B cell (primary cell): Measurements from ENCODE around the gene CYP3A4. TPM values are rescaled to one million over a fixed set of nuclear protein-coding genes. Genes with fewer than 3 reads are reported as not detected.

ENCODE experiments used
- ATAC-seq: fragments of 200-7000 bp; cut with Tn5 transposase; one replicate; pipeline ENCODE4 v1.10.0; 2021; ENCODE audit warnings: low read depth, mild to moderate bottlenecking, moderate number of reproducible peaks, moderate library complexity
- CTCF ChIA-PET: fragments of 350-600 bp; sonication (Branson Sonifier 250); formaldehyde crosslinking; loops from one replicate; lab custom pipeline; 2021; ENCODE audit warnings: antibody characterized with exemption, inconsistent platforms; lab: Charles Lee
- POLR2A ChIA-PET: fragments of 350-600 bp; sonication (Branson Sonifier 250); formaldehyde crosslinking; loops from one replicate; lab custom pipeline; 2021; ENCODE audit warnings: antibody characterized with exemption; lab: Charles Lee
- DNase-seq: peaks from one replicate; pipeline ENCODE4 v3.0.0; 2013
- H2AFZ ChIP-seq: 2 replicates; pipeline ENCODE4 v1.6.1; 2012; ENCODE audit warnings: mild to moderate bottlenecking, low read depth, low read length; ENCODE audit not compliant: insufficient read depth, poor library complexity, severe bottlenecking
- H3K27ac ChIP-seq, 2 donors: 1 replicate in 1 of 2; 2 replicates in 1 of 2; pipeline ENCODE4 v1.5.1; 2012 to 2013; ENCODE audit warnings: low read length in 2 of 2, mild to moderate bottlenecking in 2 of 2, moderate library complexity in 1 of 2
- H3K27me3 ChIP-seq, 4 experiments: fragments of 200-600 bp in 1 of 4; sonication (generic) in 1 of 4; replicated peaks in 1 of 4; 1 replicate in 2 of 4; 2 replicates in 2 of 4; pipeline versions ENCODE4 v1.6.1 to v1.7.0; 2013 to 2016; ENCODE audit warnings: low read length in 3 of 4, mild to moderate bottlenecking in 2 of 4, mixed read lengths in 1 of 4, moderate library complexity in 1 of 4; ENCODE audit not compliant: insufficient read depth in 4 of 4, control insufficient read depth in 3 of 4; ENCODE audit errors: control extremely low read depth in 1 of 4
- H3K36me3 ChIP-seq, 2 experiments: replicated peaks in 1 of 2; 1 replicate in 1 of 2; 2 replicates in 1 of 2; pipeline versions ENCODE4 v1.6.1 to v1.7.1; 2013; ENCODE audit warnings: low read length in 1 of 2; ENCODE audit not compliant: insufficient read depth in 2 of 2, control insufficient read depth in 1 of 2; ENCODE audit errors: control extremely low read depth in 1 of 2, extremely low read depth in 1 of 2
- H3K4me1 ChIP-seq, 2 donors: fragments of 200-600 bp in 1 of 2; sonication (generic) in 1 of 2; 1 replicate in 1 of 2; 2 replicates in 1 of 2; pipeline versions ENCODE4 v1.5.1 to v1.6.1; 2013 to 2017; ENCODE audit warnings: low read length in 2 of 2; ENCODE audit not compliant: control insufficient read depth in 2 of 2, insufficient read depth in 2 of 2
- H3K4me2 ChIP-seq: replicated peaks from 2 replicates; pipeline ENCODE3; 2012; ENCODE audit warnings: mild to moderate bottlenecking, low read depth, low read length; ENCODE audit not compliant: poor library complexity, severe bottlenecking
- H3K4me3 ChIP-seq, 5 experiments: fragments of 200-600 bp in 1 of 5; sonication (generic) in 1 of 5; 1 replicate in 3 of 5; 2 replicates in 2 of 5; pipeline versions ENCODE4 v1.5.1 to v1.7.0; 2011 to 2016; ENCODE audit warnings: low read length in 4 of 5, mild to moderate bottlenecking in 4 of 5, low read depth in 2 of 5, control low read depth in 1 of 5, moderate library complexity in 1 of 5; ENCODE audit not compliant: insufficient read depth in 1 of 5; ENCODE audit errors: control extremely low read depth in 1 of 5, extremely low read depth in 1 of 5
- H3K79me2 ChIP-seq: fragments of 200-600 bp; sonication (generic); one replicate; pipeline ENCODE4 v1.6.0; 2016; ENCODE audit warnings: low read length; ENCODE audit not compliant: control insufficient read depth, insufficient read depth
- H3K9ac ChIP-seq: fragments of 200-600 bp; sonication (generic); 2 replicates; pipeline ENCODE4 v1.6.1; 2017; ENCODE audit warnings: mild to moderate bottlenecking, low read length, moderate library complexity
- H3K9me3 ChIP-seq, 3 donors: one replicate each; pipeline versions ENCODE4 v1.6.1 to v1.7.1; 2013; ENCODE audit warnings: low read length in 2 of 3; ENCODE audit not compliant: control insufficient read depth in 2 of 3, insufficient read depth in 1 of 3; ENCODE audit errors: control extremely low read depth in 1 of 3
- H4K20me1 ChIP-seq: 2 replicates; pipeline ENCODE4 v1.6.0; 2012; ENCODE audit warnings: mild to moderate bottlenecking, low read length; ENCODE audit not compliant: insufficient read depth, control insufficient read depth, poor library complexity, severe bottlenecking
- H3K27ac Mint-ChIP-seq: one replicate; pipeline ENCODE4 v1.8.0; 2021; ENCODE audit warnings: mixed read lengths
- H3K27me3 Mint-ChIP-seq: one replicate; pipeline ENCODE4 v1.8.0; 2021; ENCODE audit warnings: mixed read lengths
- H3K4me1 Mint-ChIP-seq: one replicate; pipeline ENCODE4 v1.8.0; 2021; ENCODE audit warnings: mixed read lengths
- H3K4me3 Mint-ChIP-seq: one replicate; pipeline ENCODE4 v1.8.0; 2021; ENCODE audit warnings: mixed read lengths
- H3K9me3 Mint-ChIP-seq: one replicate; pipeline ENCODE4 v1.8.0; 2022; ENCODE audit warnings: mixed read lengths; ENCODE audit not compliant: insufficient read depth
- EZH2 ChIP-seq: IDR thresholded peaks from 2 replicates; pipeline ENCODE4 v1.6.1; 2012; ENCODE audit warnings: borderline replicate concordance, low read depth, mild to moderate bottlenecking, moderate library complexity, low read length; ENCODE audit not compliant: insufficient read depth, poor library complexity, severe bottlenecking
- WGBS: methylation state at CpG from one replicate; pipeline ENCODE4 v1.1.5; 2013; ENCODE audit warnings: missing lambda C conversion rate; ENCODE audit not compliant: insufficient coverage; 5-methylcytosine and 5-hydroxymethylcytosine counted together
- intact Hi-C: fragments of 100-400 bp; cut with micrococcal nuclease; formaldehyde crosslinking; loops from one replicate; pipeline ENCODE4 v1.10.0; 2022
- polyA minus RNA-seq: library from RNA; depleted of rRNA, polyadenylated mRNA; stranded (reverse); fragments of >200 nt; gene quantifications from 2 replicates; pipeline ENCODE4 v1.2.3, GENCODE V29; 2012
- polyA plus RNA-seq: library from polyadenylated mRNA; depleted of rRNA; stranded (reverse); fragments of >200 nt; gene quantifications from 2 replicates; pipeline ENCODE4 v1.2.3, GENCODE V29; 2012
- total RNA-seq, 2 donors: library from RNA; stranded (reverse); fragments of 120-200 nt in 1 of 2; gene quantifications; 1 replicate in 1 of 2; 2 replicates in 1 of 2; pipeline versions ENCODE4 v1.2.3 to v1.2.4, GENCODE V29; 2013 to 2022
- TF ChIP-seq, protein P1 (sequence below): fragments of 200-600 bp; IDR thresholded peaks from one replicate; pipeline ENCODE4 v1.8.0; 2022; ENCODE audit warnings: antibody characterized with exemption, mild to moderate bottlenecking

CYP3A4 gene
- total RNA-seq (not detected in 2 replicates), polyA plus RNA-seq (not detected in 2 replicates), polyA minus RNA-seq (not detected in 2 replicates)
- total RNA-seq (2013) = not detected

DNA sequence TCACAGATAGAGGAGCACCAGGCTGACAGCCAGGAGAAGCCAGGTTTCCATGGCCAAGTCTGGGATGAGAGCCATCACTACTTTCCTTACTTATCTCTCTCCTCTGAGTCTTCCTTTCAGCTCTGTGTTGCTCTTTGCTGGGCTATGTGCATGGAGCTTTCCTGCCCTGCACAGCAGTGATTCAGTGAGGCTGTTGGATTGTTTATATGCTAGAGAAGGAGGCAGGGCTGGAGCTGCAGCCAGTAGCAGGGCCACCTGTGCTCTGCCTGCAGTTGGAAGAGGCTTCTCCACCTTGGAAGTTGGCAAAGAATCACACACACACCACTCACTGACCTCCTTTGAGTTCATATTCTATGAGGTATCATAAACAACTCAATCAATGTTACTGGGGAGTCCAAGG lies at the start of gene CYP3A4:
TSS of gene CYP3A4 (minus strand) at position 178 of the 400 bp plus-strand sequence. CDS start at position 75, 103 bp downstream.
- H3K4me3 Mint-ChIP-seq = no peak within 1 kb of the TSS
- Histone ChIP-seq H3K4me3 (no peak within 1 kb of the TSS), H3K9ac (no peak within 1 kb of the TSS), H3K4me1 (no peaks in the 10 kb centered on the region), H2AFZ (no peak within 1 kb of the TSS), H3K27ac (no peak within 1 kb of the TSS), H3K9me3 (no peaks in the 10 kb centered on the region), H3K36me3 (no peaks in the 10 kb centered on the region), H3K79me2 (no peaks in the 10 kb centered on the region), H3K27me3 (peaks cover 0 to 28% (median 18%) of the 10 kb centered on the region in 4 experiments), H4K20me1 (no peaks in the 10 kb centered on the region), H3K4me2 (no peak within 1 kb of the TSS)
- ATAC-seq (no peak), DNase-seq (no peak)
- TF ChIP-seq EZH2 = no peak
- TF ChIP-seq, protein P1, sequence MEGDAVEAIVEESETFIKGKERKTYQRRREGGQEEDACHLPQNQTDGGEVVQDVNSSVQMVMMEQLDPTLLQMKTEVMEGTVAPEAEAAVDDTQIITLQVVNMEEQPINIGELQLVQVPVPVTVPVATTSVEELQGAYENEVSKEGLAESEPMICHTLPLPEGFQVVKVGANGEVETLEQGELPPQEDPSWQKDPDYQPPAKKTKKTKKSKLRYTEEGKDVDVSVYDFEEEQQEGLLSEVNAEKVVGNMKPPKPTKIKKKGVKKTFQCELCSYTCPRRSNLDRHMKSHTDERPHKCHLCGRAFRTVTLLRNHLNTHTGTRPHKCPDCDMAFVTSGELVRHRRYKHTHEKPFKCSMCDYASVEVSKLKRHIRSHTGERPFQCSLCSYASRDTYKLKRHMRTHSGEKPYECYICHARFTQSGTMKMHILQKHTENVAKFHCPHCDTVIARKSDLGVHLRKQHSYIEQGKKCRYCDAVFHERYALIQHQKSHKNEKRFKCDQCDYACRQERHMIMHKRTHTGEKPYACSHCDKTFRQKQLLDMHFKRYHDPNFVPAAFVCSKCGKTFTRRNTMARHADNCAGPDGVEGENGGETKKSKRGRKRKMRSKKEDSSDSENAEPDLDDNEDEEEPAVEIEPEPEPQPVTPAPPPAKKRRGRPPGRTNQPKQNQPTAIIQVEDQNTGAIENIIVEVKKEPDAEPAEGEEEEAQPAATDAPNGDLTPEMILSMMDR = no peak
- H3K27ac Mint-ChIP-seq = no peak within 1 kb of the TSS
- ChIA-PET CTCF (no interaction called here), POLR2A (no interaction called here)
- peaks cover 67% of the 10 kb centered on the region for H3K27me3 Mint-ChIP-seq
- intact Hi-C loops = no loop called here
- no peaks in the 10 kb centered on the region for H3K9me3 Mint-ChIP-seq
- H3K4me1 Mint-ChIP-seq = no peaks in the 10 kb centered on the region

DNA sequence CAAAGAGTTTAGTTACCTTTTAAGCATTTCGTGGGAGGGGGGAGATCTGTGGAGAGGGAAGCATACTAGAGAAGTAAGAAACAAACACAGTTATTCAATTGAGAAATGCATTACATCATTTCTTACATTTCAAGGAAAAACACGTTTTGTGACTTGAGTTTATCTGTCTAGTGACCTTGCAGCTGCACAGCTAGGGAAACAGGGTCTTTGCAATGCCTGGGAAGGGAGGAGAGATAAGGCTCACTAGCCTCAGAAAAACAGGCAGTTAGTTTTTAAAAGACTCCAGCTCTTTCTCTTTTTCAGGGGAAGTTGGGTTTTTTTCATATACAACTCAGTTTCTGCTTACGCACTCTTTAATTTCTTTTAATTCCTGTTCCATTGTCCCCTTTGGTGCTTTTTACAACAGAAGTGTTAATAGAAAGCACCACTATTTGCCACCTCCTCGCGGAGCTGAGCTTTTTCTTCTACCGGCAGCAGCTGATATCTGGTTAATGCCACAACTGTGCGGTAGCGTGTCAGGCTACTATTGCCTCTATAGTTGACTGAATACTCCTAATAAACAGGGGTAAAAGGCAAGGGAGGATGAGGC lies 49.4 kb upstream of the CYP3A4 start:
- ATAC-seq (no peak), DNase-seq (no peak)
- H3K4me2 ChIP-seq = no peak overlapping the region
- no peaks in the 10 kb centered on the region for H3K79me2 ChIP-seq
- no peaks in the 10 kb centered on the region for H3K4me1 ChIP-seq
- Mint-ChIP-seq H3K4me1 (peaks cover 2% of the 10 kb centered on the region), H3K4me3 (no peak overlapping the region), H3K27ac (no peak overlapping the region), H3K27me3 (peaks cover 29% of the 10 kb centered on the region), H3K9me3 (no peaks in the 10 kb centered on the region)
- 75% methylated on average over 2 of the region's 8 CpGs for WGBS
- H3K9ac ChIP-seq = no peak overlapping the region
- H3K9me3 ChIP-seq = no peaks in the 10 kb centered on the region
- no peaks in the 10 kb centered on the region for H3K36me3 ChIP-seq
- H3K27me3 ChIP-seq = peaks cover 0 to 14% (median 4%) of the 10 kb centered on the region in 4 experiments
- no peak overlapping the region for H2AFZ ChIP-seq
- CTCF ChIA-PET = no interaction called here
- intact Hi-C loops = no loop called here
- H3K27ac ChIP-seq = no peak overlapping the region
- H3K4me3 ChIP-seq = no peak overlapping the region
- TF ChIP-seq, protein P1 = no peak
- TF ChIP-seq EZH2 = no peak
- POLR2A ChIA-PET = no interaction called here
- H4K20me1 ChIP-seq = no peaks in the 10 kb centered on the region
